Measurements from ENCODE around the gene KPNB1.
A peak's percentile ranks its signal among the peaks of the same experiment; 100 is the strongest.

DNA sequence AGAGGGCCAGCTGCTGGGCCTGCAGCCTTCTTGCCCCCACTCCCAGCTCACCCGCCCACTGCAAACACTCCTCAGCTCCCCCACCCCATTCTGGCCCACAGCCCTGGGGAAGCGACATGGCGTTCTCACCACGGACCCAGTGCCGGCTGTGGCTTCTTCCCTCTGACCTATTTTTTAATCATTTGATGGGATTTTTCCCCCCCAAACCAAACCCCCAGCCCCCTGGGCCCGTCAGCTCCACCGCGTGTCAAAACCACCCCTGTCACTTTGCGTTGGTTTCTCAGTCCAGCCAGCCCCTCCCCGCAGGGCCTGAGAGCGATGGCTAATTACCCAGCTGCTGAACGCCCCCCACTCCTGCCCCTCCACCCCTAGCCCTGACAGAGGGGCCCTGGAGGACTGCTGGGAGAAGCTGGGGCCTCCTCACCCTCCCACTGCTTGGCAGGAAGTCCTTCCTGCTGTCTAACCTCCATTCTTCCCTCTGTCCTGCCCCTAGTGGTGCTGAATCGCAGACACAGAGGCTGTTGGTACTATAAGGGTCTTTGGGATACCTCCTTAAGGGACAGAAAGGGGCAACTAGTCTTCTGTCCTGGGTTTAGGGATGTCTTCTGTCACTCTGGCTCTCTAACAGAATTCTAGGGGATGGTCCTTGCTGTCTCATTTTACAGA is 75.9 kb downstream of the KPNB1 start:
- no peak for TF ChIP-seq HDAC6 (IDR thresholded peaks at IDR 0.05; ENCODE audit: unreplicated experiment)
- TF ChIP-seq, protein P1, sequence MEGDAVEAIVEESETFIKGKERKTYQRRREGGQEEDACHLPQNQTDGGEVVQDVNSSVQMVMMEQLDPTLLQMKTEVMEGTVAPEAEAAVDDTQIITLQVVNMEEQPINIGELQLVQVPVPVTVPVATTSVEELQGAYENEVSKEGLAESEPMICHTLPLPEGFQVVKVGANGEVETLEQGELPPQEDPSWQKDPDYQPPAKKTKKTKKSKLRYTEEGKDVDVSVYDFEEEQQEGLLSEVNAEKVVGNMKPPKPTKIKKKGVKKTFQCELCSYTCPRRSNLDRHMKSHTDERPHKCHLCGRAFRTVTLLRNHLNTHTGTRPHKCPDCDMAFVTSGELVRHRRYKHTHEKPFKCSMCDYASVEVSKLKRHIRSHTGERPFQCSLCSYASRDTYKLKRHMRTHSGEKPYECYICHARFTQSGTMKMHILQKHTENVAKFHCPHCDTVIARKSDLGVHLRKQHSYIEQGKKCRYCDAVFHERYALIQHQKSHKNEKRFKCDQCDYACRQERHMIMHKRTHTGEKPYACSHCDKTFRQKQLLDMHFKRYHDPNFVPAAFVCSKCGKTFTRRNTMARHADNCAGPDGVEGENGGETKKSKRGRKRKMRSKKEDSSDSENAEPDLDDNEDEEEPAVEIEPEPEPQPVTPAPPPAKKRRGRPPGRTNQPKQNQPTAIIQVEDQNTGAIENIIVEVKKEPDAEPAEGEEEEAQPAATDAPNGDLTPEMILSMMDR (IDR thresholded peaks at IDR 0.05 in 2 of 3, conservative IDR thresholded peaks at IDR 0.05 in 1 of 3; ENCODE audit: control insufficient read depth in 2 of 3, extremely low read depth in 1 of 3, insufficient read depth in 1 of 3, low read depth in 3 of 3, low read length in 3 of 3): peak in 2 of 3 experiments; percentile 16 to 26; a peak in 1 of 6 replicates
- no peak for TF ChIP-seq EZH2 (IDR thresholded peaks at IDR 0.05; ENCODE audit: borderline replicate concordance, control insufficient read depth, low read depth, low read length)
- TF ChIP-seq ZNF24 (IDR thresholded peaks at IDR 0.05): no peak
- TF ChIP-seq SP1 (IDR thresholded peaks at IDR 0.05; ENCODE audit: low read depth, low read length): no peak
- TF ChIP-seq, protein P2, sequence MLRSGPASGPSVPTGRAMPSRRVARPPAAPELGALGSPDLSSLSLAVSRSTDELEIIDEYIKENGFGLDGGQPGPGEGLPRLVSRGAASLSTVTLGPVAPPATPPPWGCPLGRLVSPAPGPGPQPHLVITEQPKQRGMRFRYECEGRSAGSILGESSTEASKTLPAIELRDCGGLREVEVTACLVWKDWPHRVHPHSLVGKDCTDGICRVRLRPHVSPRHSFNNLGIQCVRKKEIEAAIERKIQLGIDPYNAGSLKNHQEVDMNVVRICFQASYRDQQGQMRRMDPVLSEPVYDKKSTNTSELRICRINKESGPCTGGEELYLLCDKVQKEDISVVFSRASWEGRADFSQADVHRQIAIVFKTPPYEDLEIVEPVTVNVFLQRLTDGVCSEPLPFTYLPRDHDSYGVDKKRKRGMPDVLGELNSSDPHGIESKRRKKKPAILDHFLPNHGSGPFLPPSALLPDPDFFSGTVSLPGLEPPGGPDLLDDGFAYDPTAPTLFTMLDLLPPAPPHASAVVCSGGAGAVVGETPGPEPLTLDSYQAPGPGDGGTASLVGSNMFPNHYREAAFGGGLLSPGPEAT (IDR thresholded peaks at IDR 0.05; ENCODE audit: low read depth): no peak
- TF ChIP-seq SIN3A (IDR thresholded peaks at IDR 0.05; ENCODE audit: low read depth, low read length): no peak
- TF ChIP-seq, protein P3, sequence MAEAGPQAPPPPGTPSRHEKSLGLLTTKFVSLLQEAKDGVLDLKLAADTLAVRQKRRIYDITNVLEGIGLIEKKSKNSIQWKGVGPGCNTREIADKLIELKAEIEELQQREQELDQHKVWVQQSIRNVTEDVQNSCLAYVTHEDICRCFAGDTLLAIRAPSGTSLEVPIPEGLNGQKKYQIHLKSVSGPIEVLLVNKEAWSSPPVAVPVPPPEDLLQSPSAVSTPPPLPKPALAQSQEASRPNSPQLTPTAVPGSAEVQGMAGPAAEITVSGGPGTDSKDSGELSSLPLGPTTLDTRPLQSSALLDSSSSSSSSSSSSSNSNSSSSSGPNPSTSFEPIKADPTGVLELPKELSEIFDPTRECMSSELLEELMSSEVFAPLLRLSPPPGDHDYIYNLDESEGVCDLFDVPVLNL (IDR thresholded peaks at IDR 0.05; ENCODE audit: low read depth, low read length): no peak
- no peak for TF ChIP-seq YY1 (IDR thresholded peaks at IDR 0.05; ENCODE audit: low read depth, low read length)
- no peak for TF ChIP-seq ZNF274 (IDR thresholded peaks at IDR 0.05; ENCODE audit: insufficient read depth, insufficient read length)
- TF ChIP-seq, protein P4, sequence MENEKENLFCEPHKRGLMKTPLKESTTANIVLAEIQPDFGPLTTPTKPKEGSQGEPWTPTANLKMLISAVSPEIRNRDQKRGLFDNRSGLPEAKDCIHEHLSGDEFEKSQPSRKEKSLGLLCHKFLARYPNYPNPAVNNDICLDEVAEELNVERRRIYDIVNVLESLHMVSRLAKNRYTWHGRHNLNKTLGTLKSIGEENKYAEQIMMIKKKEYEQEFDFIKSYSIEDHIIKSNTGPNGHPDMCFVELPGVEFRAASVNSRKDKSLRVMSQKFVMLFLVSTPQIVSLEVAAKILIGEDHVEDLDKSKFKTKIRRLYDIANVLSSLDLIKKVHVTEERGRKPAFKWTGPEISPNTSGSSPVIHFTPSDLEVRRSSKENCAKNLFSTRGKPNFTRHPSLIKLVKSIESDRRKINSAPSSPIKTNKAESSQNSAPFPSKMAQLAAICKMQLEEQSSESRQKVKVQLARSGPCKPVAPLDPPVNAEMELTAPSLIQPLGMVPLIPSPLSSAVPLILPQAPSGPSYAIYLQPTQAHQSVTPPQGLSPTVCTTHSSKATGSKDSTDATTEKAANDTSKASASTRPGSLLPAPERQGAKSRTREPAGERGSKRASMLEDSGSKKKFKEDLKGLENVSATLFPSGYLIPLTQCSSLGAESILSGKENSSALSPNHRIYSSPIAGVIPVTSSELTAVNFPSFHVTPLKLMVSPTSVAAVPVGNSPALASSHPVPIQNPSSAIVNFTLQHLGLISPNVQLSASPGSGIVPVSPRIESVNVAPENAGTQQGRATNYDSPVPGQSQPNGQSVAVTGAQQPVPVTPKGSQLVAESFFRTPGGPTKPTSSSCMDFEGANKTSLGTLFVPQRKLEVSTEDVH (IDR thresholded peaks at IDR 0.05; ENCODE audit: low read depth, partially characterized antibody): no peak
- TF ChIP-seq, protein P5, sequence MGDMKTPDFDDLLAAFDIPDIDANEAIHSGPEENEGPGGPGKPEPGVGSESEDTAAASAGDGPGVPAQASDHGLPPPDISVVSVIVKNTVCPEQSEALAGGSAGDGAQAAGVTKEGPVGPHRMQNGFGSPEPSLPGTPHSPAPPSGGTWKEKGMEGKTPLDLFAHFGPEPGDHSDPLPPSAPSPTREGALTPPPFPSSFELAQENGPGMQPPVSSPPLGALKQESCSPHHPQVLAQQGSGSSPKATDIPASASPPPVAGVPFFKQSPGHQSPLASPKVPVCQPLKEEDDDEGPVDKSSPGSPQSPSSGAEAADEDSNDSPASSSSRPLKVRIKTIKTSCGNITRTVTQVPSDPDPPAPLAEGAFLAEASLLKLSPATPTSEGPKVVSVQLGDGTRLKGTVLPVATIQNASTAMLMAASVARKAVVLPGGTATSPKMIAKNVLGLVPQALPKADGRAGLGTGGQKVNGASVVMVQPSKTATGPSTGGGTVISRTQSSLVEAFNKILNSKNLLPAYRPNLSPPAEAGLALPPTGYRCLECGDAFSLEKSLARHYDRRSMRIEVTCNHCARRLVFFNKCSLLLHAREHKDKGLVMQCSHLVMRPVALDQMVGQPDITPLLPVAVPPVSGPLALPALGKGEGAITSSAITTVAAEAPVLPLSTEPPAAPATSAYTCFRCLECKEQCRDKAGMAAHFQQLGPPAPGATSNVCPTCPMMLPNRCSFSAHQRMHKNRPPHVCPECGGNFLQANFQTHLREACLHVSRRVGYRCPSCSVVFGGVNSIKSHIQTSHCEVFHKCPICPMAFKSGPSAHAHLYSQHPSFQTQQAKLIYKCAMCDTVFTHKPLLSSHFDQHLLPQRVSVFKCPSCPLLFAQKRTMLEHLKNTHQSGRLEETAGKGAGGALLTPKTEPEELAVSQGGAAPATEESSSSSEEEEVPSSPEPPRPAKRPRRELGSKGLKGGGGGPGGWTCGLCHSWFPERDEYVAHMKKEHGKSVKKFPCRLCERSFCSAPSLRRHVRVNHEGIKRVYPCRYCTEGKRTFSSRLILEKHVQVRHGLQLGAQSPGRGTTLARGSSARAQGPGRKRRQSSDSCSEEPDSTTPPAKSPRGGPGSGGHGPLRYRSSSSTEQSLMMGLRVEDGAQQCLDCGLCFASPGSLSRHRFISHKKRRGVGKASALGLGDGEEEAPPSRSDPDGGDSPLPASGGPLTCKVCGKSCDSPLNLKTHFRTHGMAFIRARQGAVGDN (IDR thresholded peaks at IDR 0.05): no peak
- TF ChIP-seq, protein P6, sequence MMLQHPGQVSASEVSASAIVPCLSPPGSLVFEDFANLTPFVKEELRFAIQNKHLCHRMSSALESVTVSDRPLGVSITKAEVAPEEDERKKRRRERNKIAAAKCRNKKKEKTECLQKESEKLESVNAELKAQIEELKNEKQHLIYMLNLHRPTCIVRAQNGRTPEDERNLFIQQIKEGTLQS (IDR thresholded peaks at IDR 0.05; ENCODE audit: borderline replicate concordance, extremely low read depth, low read depth, low read length): no peak

All from GM12878 (cell line).